SH-SY5Y (cell line): ENCODE measurements around the gene DNAJB14.

Experiments
- GATA2 ChIP-seq: IDR thresholded peaks from 2 replicates; pipeline ENCODE4 v1.6.1; 2011; ENCODE audit warnings: mild to moderate bottlenecking, low read depth, low read length
- GATA3 ChIP-seq: IDR thresholded peaks from 2 replicates; pipeline ENCODE4 v1.6.1; 2011; ENCODE audit warnings: low read depth, mild to moderate bottlenecking, low read length, moderate library complexity

GRCh38 chr4:99946356-99947189 is at the start of gene DNAJB14:
- TF ChIP-seq GATA2 (peak; percentile 6; the same call in 1 of the 2 replicates), GATA3 (no peak)
